Gastroesophageal sphincter (tissue), 4 donors: ENCODE data around the gene ATE1. TPM values are rescaled to one million over a fixed set of nuclear protein-coding genes. Genes with fewer than 3 reads are reported as not detected.

Source experiments
- ATAC-seq: fragments of 150-250 bp; one replicate; pipeline ENCODE4 v1.9.1; 2016; ENCODE audit warnings: mild to moderate bottlenecking, moderate library complexity
- H3K27ac ChIP-seq, 4 donors: fragments of 200-600 bp; sonication (generic) in 3 of 4; 1 replicate in 3 of 4; 2 replicates in 1 of 4; pipeline ENCODE4 v1.5.1; 2016 to 2019
- H3K27me3 ChIP-seq: fragments of 200-600 bp; sonication (generic); one replicate; pipeline ENCODE4 v1.5.1; 2019
- H3K36me3 ChIP-seq, 2 donors: fragments of 200-600 bp; sonication (generic); one replicate each; pipeline ENCODE4 v1.5.1; 2019; ENCODE audit warnings: control low read depth in 1 of 2
- H3K4me1 ChIP-seq, 3 donors: fragments of 200-600 bp; sonication (generic); 1 replicate in 2 of 3; 2 replicates in 1 of 3; pipeline ENCODE4 v1.5.1; 2016 to 2019; ENCODE audit warnings: control low read depth in 2 of 3
- H3K4me3 ChIP-seq, 2 donors: fragments of 200-600 bp; sonication (generic); one replicate each; pipeline ENCODE4 v1.5.1; 2019; ENCODE audit warnings: mild to moderate bottlenecking in 1 of 2, moderate library complexity in 1 of 2
- H3K9me3 ChIP-seq, 3 donors: fragments of 200-600 bp; sonication (generic); one replicate each; pipeline ENCODE4 v1.5.1; 2017 to 2019; ENCODE audit warnings: control low read depth in 2 of 3
- CTCF ChIP-seq, 4 experiments: fragments of 200-600 bp in 2 of 4; fragments of 450-650 bp in 2 of 4; sonication (generic) in 1 of 4; IDR thresholded peaks; one replicate each; pipeline ENCODE4 v1.5.1; 2017 to 2019; ENCODE audit warnings: antibody characterized with exemption in 4 of 4, mild to moderate bottlenecking in 2 of 4, moderate library complexity in 2 of 4
- EP300 ChIP-seq: sonication (generic); formaldehyde crosslinking; IDR thresholded peaks from one replicate; pipeline ENCODE4 v1.6.1; 2017; ENCODE audit warnings: antibody characterized with exemption, mild to moderate bottlenecking
- POLR2A ChIP-seq, 2 donors: fragments of 450-650 bp; IDR thresholded peaks; one replicate each; pipeline ENCODE4 v1.6.1; 2017; ENCODE audit warnings: antibody characterized with exemption in 2 of 2, mild to moderate bottlenecking in 2 of 2, moderate library complexity in 1 of 2
- POLR2AphosphoS5 ChIP-seq: sonication (generic); formaldehyde crosslinking; IDR thresholded peaks from one replicate; pipeline ENCODE4 v1.6.1; 2017; ENCODE audit warnings: antibody characterized with exemption
- WGBS, 2 donors: methylation state at CpG; one replicate each; pipeline ENCODE4 v1.1.5; 2018; ENCODE audit warnings: low coverage in 1 of 2; 5-methylcytosine and 5-hydroxymethylcytosine counted together
- total RNA-seq, 4 donors: library from RNA; depleted of rRNA; stranded (reverse); fragments of >200 nt; gene quantifications; one replicate each; pipeline ENCODE4 v1.1.0, GENCODE V29; 2016

Gene ATE1
- total RNA-seq, 4 donors from 2014 or later = 24.6 to 38.2 (median 32.6) TPM

GRCh38 chr10:121838149-121838548, 89.7 kb downstream of the ATE1 start:
- 86 to 88% methylated on average over 2 to 3 of the region's 4 CpGs for WGBS, 2 donors
- Histone ChIP-seq H3K4me3 (no peak overlapping the region), H3K27me3 (no peaks in the 10 kb centered on the region), H3K36me3 (peaks cover 0 to 32% of the 10 kb centered on the region in 2 donors), H3K9me3 (no peaks in the 10 kb centered on the region), H3K4me1 (no peaks in the 10 kb centered on the region), H3K27ac (no peak overlapping the region)
- no peak for ATAC-seq
- TF ChIP-seq POLR2AphosphoS5 = no peak
- TF ChIP-seq CTCF (IDR thresholded peaks at IDR 0.05) = no peak
- no peak for TF ChIP-seq POLR2A (IDR thresholded peaks at IDR 0.05)
- TF ChIP-seq EP300 = no peak

GRCh38 chr10:121836171-121836570, 91.7 kb downstream of the ATE1 start:
- WGBS, 2 donors = 89 to 92% methylated on average over 5 to 6 of the region's 6 CpGs
- peaks cover 0 to 37% of the 10 kb centered on the region in 2 donors for H3K36me3 ChIP-seq
- H3K27me3 ChIP-seq = no peaks in the 10 kb centered on the region
- no peak overlapping the region for H3K4me3 ChIP-seq
- no peak overlapping the region for H3K27ac ChIP-seq
- no peaks in the 10 kb centered on the region for H3K4me1 ChIP-seq
- H3K9me3 ChIP-seq = no peaks in the 10 kb centered on the region
- no peak for ATAC-seq
- TF ChIP-seq POLR2AphosphoS5 = no peak
- TF ChIP-seq EP300 = no peak

- peaks cover 0 to 38% of the 10 kb centered on the region in 2 donors for H3K36me3 ChIP-seq
- no peaks in the 10 kb centered on the region for H3K9me3 ChIP-seq
- no peaks in the 10 kb centered on the region for H3K27me3 ChIP-seq
- no peak for ATAC-seq
- H3K4me3 ChIP-seq = no peak overlapping the region
- no peaks in the 10 kb centered on the region for H3K4me1 ChIP-seq
- no peak overlapping the region for H3K27ac ChIP-seq
- TF ChIP-seq EP300 (no peak), POLR2A (IDR thresholded peaks at IDR 0.05) (no peak), POLR2AphosphoS5 (no peak), CTCF (IDR thresholded peaks at IDR 0.05) (no peak)
- WGBS, 2 donors = 68 to 76% methylated on average over 2 of the region's 2 CpGs
Observed at GRCh38 chr10:121835376-121835775, 92.5 kb downstream of the ATE1 start.

GRCh38 chr10:121834757-121835156, 93.1 kb downstream of the ATE1 start:
- H3K27me3 ChIP-seq = no peaks in the 10 kb centered on the region
- whole genome bisulfite sequencing, 2 donors = 79% methylated on average over 4 of the region's 4 CpGs
- H3K4me1 ChIP-seq = no peaks in the 10 kb centered on the region
- TF ChIP-seq POLR2A (IDR thresholded peaks at IDR 0.05) = no peak
- no peak for TF ChIP-seq POLR2AphosphoS5
- no peak for TF ChIP-seq EP300
- no peak for TF ChIP-seq CTCF (IDR thresholded peaks at IDR 0.05)
- no peak for ATAC-seq
- no peaks in the 10 kb centered on the region for H3K9me3 ChIP-seq
- H3K36me3 ChIP-seq = peaks cover 0 to 38% of the 10 kb centered on the region in 2 donors
- no peak overlapping the region for H3K27ac ChIP-seq
- H3K4me3 ChIP-seq = no peak overlapping the region

- H3K36me3 ChIP-seq = peaks cover 0 to 40% of the 10 kb centered on the region in 2 donors
- no peaks in the 10 kb centered on the region for H3K9me3 ChIP-seq
- H3K27ac ChIP-seq = no peak overlapping the region
- TF ChIP-seq EP300 (no peak), POLR2AphosphoS5 (no peak)
- ATAC-seq = no peak
- no peaks in the 10 kb centered on the region for H3K4me1 ChIP-seq
- no peak overlapping the region for H3K4me3 ChIP-seq
- WGBS, 2 donors = 39 to 71% methylated on average over 1 of the region's 1 CpG
- no peaks in the 10 kb centered on the region for H3K27me3 ChIP-seq
Observed at GRCh38 chr10:121833387-121833786, 94.4 kb downstream of the ATE1 start.

GRCh38 chr10:121832647-121833046, 95.2 kb downstream of the ATE1 start:
- no peak overlapping the region for H3K4me3 ChIP-seq
- H3K4me1 ChIP-seq = no peaks in the 10 kb centered on the region
- TF ChIP-seq POLR2A (IDR thresholded peaks at IDR 0.05) = no peak
- no peak for TF ChIP-seq CTCF (IDR thresholded peaks at IDR 0.05)
- TF ChIP-seq POLR2AphosphoS5 = no peak
- TF ChIP-seq EP300 = no peak
- H3K27me3 ChIP-seq = no peaks in the 10 kb centered on the region
- no peak for ATAC-seq
- 95 to 97% methylated on average over 3 of the region's 3 CpGs for WGBS, 2 donors
- no peaks in the 10 kb centered on the region for H3K9me3 ChIP-seq
- H3K36me3 ChIP-seq = peaks cover 0 to 46% of the 10 kb centered on the region in 2 donors
- H3K27ac ChIP-seq = no peak overlapping the region
